ENCODE measurements around the gene BRWD1.
A peak's percentile ranks its signal among the peaks of the same experiment; 100 is the strongest.

BRWD1 gene

GRCh38 chr21:39311164-39311563 lies 2.3 kb downstream of the BRWD1 start:
- no peak for TF ChIP-seq PAX5 (IDR thresholded peaks at IDR 0.05; ENCODE audit: insufficient read depth, low read length, severe bottlenecking)
- FAIRE-seq, result no peak
- no peak for DNase-seq (ENCODE audit: insufficient read length, low spot score)

- FAIRE-seq (no peak), DNase-seq (ENCODE audit: insufficient read length, low spot score) (no peak)
- TF ChIP-seq SPI1 (IDR thresholded peaks at IDR 0.05; ENCODE audit: low read depth, low read length) (no peak), POLR2AphosphoS5 (IDR thresholded peaks at IDR 0.05; ENCODE audit: low read depth, low read length) (no peak)
Observed at GRCh38 chr21:39307466-39307865, 6.0 kb downstream of the BRWD1 start.

GRCh38 chr21:39300587-39300986 lies 12.8 kb downstream of the BRWD1 start:
- TF ChIP-seq POLR2A (IDR thresholded peaks at IDR 0.05; ENCODE audit: low read depth, low read length) (no peak), SPI1 (IDR thresholded peaks at IDR 0.05; ENCODE audit: low read depth, low read length) (no peak), TAF1 (IDR thresholded peaks at IDR 0.05; ENCODE audit: low read depth, low read length) (no peak), POU2F2 (IDR thresholded peaks at IDR 0.05; ENCODE audit: low read depth, low read length) (no peak), POLR2AphosphoS5 (IDR thresholded peaks at IDR 0.05; ENCODE audit: low read depth, low read length) (no peak), PAX5 (IDR thresholded peaks at IDR 0.05; ENCODE audit: insufficient read depth, low read length, severe bottlenecking) (no peak)
- no peak for FAIRE-seq

GRCh38 chr21:39296891-39297290 lies 16.5 kb downstream of the BRWD1 start:
- TF ChIP-seq POLR2AphosphoS5 (IDR thresholded peaks at IDR 0.05; ENCODE audit: low read depth, low read length), result no peak
- TF ChIP-seq POLR2A (IDR thresholded peaks at IDR 0.05; ENCODE audit: low read depth, low read length), result no peak
- no peak for TF ChIP-seq POU2F2 (IDR thresholded peaks at IDR 0.05; ENCODE audit: low read depth, low read length)
- TF ChIP-seq PAX5 (IDR thresholded peaks at IDR 0.05; ENCODE audit: insufficient read depth, low read length, severe bottlenecking), result no peak
- no peak for TF ChIP-seq TAF1 (IDR thresholded peaks at IDR 0.05; ENCODE audit: low read depth, low read length)
- TF ChIP-seq SPI1 (IDR thresholded peaks at IDR 0.05; ENCODE audit: low read depth, low read length), result no peak
- FAIRE-seq, result no peak
- no peak for DNase-seq (ENCODE audit: insufficient read length, low spot score)

More at GRCh38 chr21:39300587-39300986, 12.8 kb downstream of the BRWD1 start:
- DNase-seq (ENCODE audit: insufficient read length, low spot score), result no peak

- FAIRE-seq (no peak), DNase-seq (ENCODE audit: insufficient read length, low spot score) (no peak)
- TF ChIP-seq PAX5 (IDR thresholded peaks at IDR 0.05; ENCODE audit: insufficient read depth, low read length, severe bottlenecking) (no peak), POU2F2 (IDR thresholded peaks at IDR 0.05; ENCODE audit: low read depth, low read length) (no peak), SPI1 (IDR thresholded peaks at IDR 0.05; ENCODE audit: low read depth, low read length) (no peak), POLR2AphosphoS5 (IDR thresholded peaks at IDR 0.05; ENCODE audit: low read depth, low read length) (no peak), POLR2A (IDR thresholded peaks at IDR 0.05; ENCODE audit: low read depth, low read length) (no peak), TAF1 (IDR thresholded peaks at IDR 0.05; ENCODE audit: low read depth, low read length) (no peak)
Observed at GRCh38 chr21:39288987-39289386, 24.4 kb downstream of the BRWD1 start.

- FAIRE-seq (no peak), DNase-seq (ENCODE audit: insufficient read length, low spot score) (no peak)
- TF ChIP-seq POLR2A (IDR thresholded peaks at IDR 0.05; ENCODE audit: low read depth, low read length) (no peak), PAX5 (IDR thresholded peaks at IDR 0.05; ENCODE audit: insufficient read depth, low read length, severe bottlenecking) (no peak), SPI1 (IDR thresholded peaks at IDR 0.05; ENCODE audit: low read depth, low read length) (no peak), POLR2AphosphoS5 (IDR thresholded peaks at IDR 0.05; ENCODE audit: low read depth, low read length) (no peak), POU2F2 (IDR thresholded peaks at IDR 0.05; ENCODE audit: low read depth, low read length) (no peak), TAF1 (IDR thresholded peaks at IDR 0.05; ENCODE audit: low read depth, low read length) (no peak)
Observed at GRCh38 chr21:39282911-39283310, 30.5 kb downstream of the BRWD1 start.

GRCh38 chr21:39281853-39282252 lies 31.6 kb downstream of the BRWD1 start:
- TF ChIP-seq POU2F2 (IDR thresholded peaks at IDR 0.05; ENCODE audit: low read depth, low read length) (no peak), POLR2A (IDR thresholded peaks at IDR 0.05; ENCODE audit: low read depth, low read length) (no peak), SPI1 (IDR thresholded peaks at IDR 0.05; ENCODE audit: low read depth, low read length) (no peak), PAX5 (IDR thresholded peaks at IDR 0.05; ENCODE audit: insufficient read depth, low read length, severe bottlenecking) (no peak), TAF1 (IDR thresholded peaks at IDR 0.05; ENCODE audit: low read depth, low read length) (no peak), POLR2AphosphoS5 (IDR thresholded peaks at IDR 0.05; ENCODE audit: low read depth, low read length) (no peak)
- FAIRE-seq, result no peak
- no peak for DNase-seq (ENCODE audit: insufficient read length, low spot score)

- no peak for TF ChIP-seq POU2F2 (IDR thresholded peaks at IDR 0.05; ENCODE audit: low read depth, low read length)
- no peak for TF ChIP-seq TAF1 (IDR thresholded peaks at IDR 0.05; ENCODE audit: low read depth, low read length)
- no peak for TF ChIP-seq SPI1 (IDR thresholded peaks at IDR 0.05; ENCODE audit: low read depth, low read length)
- TF ChIP-seq PAX5 (IDR thresholded peaks at IDR 0.05; ENCODE audit: insufficient read depth, low read length, severe bottlenecking), result no peak
- no peak for TF ChIP-seq POLR2A (IDR thresholded peaks at IDR 0.05; ENCODE audit: low read depth, low read length)
- no peak for TF ChIP-seq POLR2AphosphoS5 (IDR thresholded peaks at IDR 0.05; ENCODE audit: low read depth, low read length)
- DNase-seq (ENCODE audit: insufficient read length, low spot score) (no peak), FAIRE-seq (no peak)
Observed at GRCh38 chr21:39281207-39281606, 32.2 kb downstream of the BRWD1 start.

GRCh38 chr21:39269620-39270019 lies 43.8 kb downstream of the BRWD1 start:
- no peak for FAIRE-seq
- TF ChIP-seq POU2F2 (IDR thresholded peaks at IDR 0.05; ENCODE audit: low read depth, low read length) (no peak), PAX5 (IDR thresholded peaks at IDR 0.05; ENCODE audit: insufficient read depth, low read length, severe bottlenecking) (no peak), POLR2AphosphoS5 (IDR thresholded peaks at IDR 0.05; ENCODE audit: low read depth, low read length) (no peak), TAF1 (IDR thresholded peaks at IDR 0.05; ENCODE audit: low read depth, low read length) (no peak), POLR2A (IDR thresholded peaks at IDR 0.05; ENCODE audit: low read depth, low read length) (no peak), SPI1 (IDR thresholded peaks at IDR 0.05; ENCODE audit: low read depth, low read length) (no peak)
- DNase-seq (ENCODE audit: insufficient read length, low spot score), result no peak

- FAIRE-seq, result no peak
Observed at GRCh38 chr21:39265603-39266002, 47.8 kb downstream of the BRWD1 start.

More at GRCh38 chr21:39265603-39266002, 47.8 kb downstream of the BRWD1 start:
- DNase-seq (ENCODE audit: insufficient read length, low spot score), result peak; percentile 9
- no peak for TF ChIP-seq TAF1 (IDR thresholded peaks at IDR 0.05; ENCODE audit: low read depth, low read length)
- TF ChIP-seq POLR2A (IDR thresholded peaks at IDR 0.05; ENCODE audit: low read depth, low read length), result no peak
- no peak for TF ChIP-seq PAX5 (IDR thresholded peaks at IDR 0.05; ENCODE audit: insufficient read depth, low read length, severe bottlenecking)
- TF ChIP-seq POLR2AphosphoS5 (IDR thresholded peaks at IDR 0.05; ENCODE audit: low read depth, low read length), result no peak
- TF ChIP-seq POU2F2 (IDR thresholded peaks at IDR 0.05; ENCODE audit: low read depth, low read length), result no peak
- TF ChIP-seq SPI1 (IDR thresholded peaks at IDR 0.05; ENCODE audit: low read depth, low read length), result no peak
